ENCODE results near the gene VPS45. TPM values are rescaled to one million over a fixed set of nuclear protein-coding genes. Genes with fewer than 3 reads are reported as not detected.

VPS45 gene
- total and polyA plus RNA-seq, 2 of the 4 experiments (the other 2 are of a cell fraction) = 32.4 to 33.3 TPM

DNA sequence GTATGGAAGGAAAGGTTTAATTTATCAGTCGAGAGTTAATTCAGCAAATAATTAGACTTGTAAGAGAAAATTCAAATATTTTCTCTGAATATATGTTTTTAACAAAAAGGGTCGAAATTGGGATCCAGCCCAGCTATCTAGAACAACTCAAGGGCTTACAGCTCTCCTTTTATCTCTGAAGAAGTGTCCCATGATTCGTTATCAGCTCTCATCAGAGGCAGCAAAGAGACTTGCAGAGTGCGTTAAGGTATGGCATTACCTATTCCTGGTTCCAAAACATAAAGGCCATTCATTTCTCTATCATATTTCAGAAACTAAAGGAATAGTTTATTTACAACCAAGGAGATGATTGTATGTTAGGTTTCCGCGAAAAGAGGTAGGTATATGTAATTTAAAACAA is 9.4 kb downstream of the VPS45 start:
- POLR2A ChIA-PET (ENCODE audit: unreplicated experiment) = no interaction called here

More for the DNA sequence above, 9.4 kb downstream of the VPS45 start:
- H3K23ac ChIP-seq (ENCODE audit: low read depth, low read length) = no peak overlapping the region
- no peak overlapping the region for H3K9ac ChIP-seq (ENCODE audit: low read depth, low read length)
- no peaks in the 10 kb centered on the region for H3K9me3 ChIP-seq (ENCODE audit: control insufficient read depth, insufficient read depth, low read length)
- H3K9me1 ChIP-seq (ENCODE audit: insufficient read depth, low read length) = no peaks in the 10 kb centered on the region
- H3K27ac ChIP-seq (ENCODE audit: insufficient read depth, low read length) = no peak overlapping the region
- no peaks in the 10 kb centered on the region for H4K20me1 ChIP-seq (ENCODE audit: insufficient read depth, low read length)
- no peak overlapping the region for H2AK9ac ChIP-seq (replicated peaks; ENCODE audit: low read depth, low read length, poor library complexity)
- H4K91ac ChIP-seq (ENCODE audit: insufficient read depth, low read depth, low read length) = no peak overlapping the region
- H3K79me1 ChIP-seq (ENCODE audit: low read depth in 1 of 2, low read length in 2 of 2) = peaks cover 2 to 6% of the 10 kb centered on the region in 2 experiments; a peak in 2 of 4 replicates
- H3K14ac ChIP-seq (replicated peaks; ENCODE audit: low read depth, low read length) = no peak overlapping the region
- ATAC-seq (ENCODE audit: low read depth) (no peak), DNase-seq (no peak)
- TF ChIP-seq MAFK (IDR thresholded peaks at IDR 0.05; ENCODE audit: low read depth, low read length) (no peak), CHD1 (IDR thresholded peaks at IDR 0.05; ENCODE audit: low read depth, low read length) (no peak), CEBPB (IDR thresholded peaks at IDR 0.05; ENCODE audit: low read depth, low read length) (no peak), SMC3 (IDR thresholded peaks at IDR 0.05; ENCODE audit: low read depth, low read length) (no peak), NFE2L2 (IDR thresholded peaks at IDR 0.05; ENCODE audit: low read depth, low read length) (no peak), FOS (IDR thresholded peaks at IDR 0.05; ENCODE audit: low read depth, low read length) (no peak), MXI1 (IDR thresholded peaks at IDR 0.05; ENCODE audit: borderline replicate concordance, low read depth, low read length) (no peak), RAD21 (IDR thresholded peaks at IDR 0.05; ENCODE audit: low read length) (no peak), RFX5 (IDR thresholded peaks at IDR 0.05; ENCODE audit: low read depth, low read length) (no peak), MAZ (IDR thresholded peaks at IDR 0.05; ENCODE audit: borderline replicate concordance, low read depth, low read length) (no peak), BHLHE40 (IDR thresholded peaks at IDR 0.05; ENCODE audit: low read depth, low read length) (no peak)
- TF ChIP-seq, protein P1, sequence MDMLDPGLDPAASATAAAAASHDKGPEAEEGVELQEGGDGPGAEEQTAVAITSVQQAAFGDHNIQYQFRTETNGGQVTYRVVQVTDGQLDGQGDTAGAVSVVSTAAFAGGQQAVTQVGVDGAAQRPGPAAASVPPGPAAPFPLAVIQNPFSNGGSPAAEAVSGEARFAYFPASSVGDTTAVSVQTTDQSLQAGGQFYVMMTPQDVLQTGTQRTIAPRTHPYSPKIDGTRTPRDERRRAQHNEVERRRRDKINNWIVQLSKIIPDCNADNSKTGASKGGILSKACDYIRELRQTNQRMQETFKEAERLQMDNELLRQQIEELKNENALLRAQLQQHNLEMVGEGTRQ (IDR thresholded peaks at IDR 0.05; ENCODE audit: low read depth, low read length) = no peak
- TF ChIP-seq, protein P2, sequence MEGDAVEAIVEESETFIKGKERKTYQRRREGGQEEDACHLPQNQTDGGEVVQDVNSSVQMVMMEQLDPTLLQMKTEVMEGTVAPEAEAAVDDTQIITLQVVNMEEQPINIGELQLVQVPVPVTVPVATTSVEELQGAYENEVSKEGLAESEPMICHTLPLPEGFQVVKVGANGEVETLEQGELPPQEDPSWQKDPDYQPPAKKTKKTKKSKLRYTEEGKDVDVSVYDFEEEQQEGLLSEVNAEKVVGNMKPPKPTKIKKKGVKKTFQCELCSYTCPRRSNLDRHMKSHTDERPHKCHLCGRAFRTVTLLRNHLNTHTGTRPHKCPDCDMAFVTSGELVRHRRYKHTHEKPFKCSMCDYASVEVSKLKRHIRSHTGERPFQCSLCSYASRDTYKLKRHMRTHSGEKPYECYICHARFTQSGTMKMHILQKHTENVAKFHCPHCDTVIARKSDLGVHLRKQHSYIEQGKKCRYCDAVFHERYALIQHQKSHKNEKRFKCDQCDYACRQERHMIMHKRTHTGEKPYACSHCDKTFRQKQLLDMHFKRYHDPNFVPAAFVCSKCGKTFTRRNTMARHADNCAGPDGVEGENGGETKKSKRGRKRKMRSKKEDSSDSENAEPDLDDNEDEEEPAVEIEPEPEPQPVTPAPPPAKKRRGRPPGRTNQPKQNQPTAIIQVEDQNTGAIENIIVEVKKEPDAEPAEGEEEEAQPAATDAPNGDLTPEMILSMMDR (conservative IDR thresholded peaks at IDR 0.05; ENCODE audit: low read depth, low read length) = no peak
- TF ChIP-seq, protein P3, sequence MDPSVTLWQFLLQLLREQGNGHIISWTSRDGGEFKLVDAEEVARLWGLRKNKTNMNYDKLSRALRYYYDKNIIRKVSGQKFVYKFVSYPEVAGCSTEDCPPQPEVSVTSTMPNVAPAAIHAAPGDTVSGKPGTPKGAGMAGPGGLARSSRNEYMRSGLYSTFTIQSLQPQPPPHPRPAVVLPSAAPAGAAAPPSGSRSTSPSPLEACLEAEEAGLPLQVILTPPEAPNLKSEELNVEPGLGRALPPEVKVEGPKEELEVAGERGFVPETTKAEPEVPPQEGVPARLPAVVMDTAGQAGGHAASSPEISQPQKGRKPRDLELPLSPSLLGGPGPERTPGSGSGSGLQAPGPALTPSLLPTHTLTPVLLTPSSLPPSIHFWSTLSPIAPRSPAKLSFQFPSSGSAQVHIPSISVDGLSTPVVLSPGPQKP (IDR thresholded peaks at IDR 0.05; ENCODE audit: borderline replicate concordance, low read depth, low read length) = no peak
- CTCF ChIA-PET = interaction anchor here (1.0 kb wide), 1 partner anchor 13 kb away, joined by 3 read pairs; no protein-coding TSS in a partner anchor
- H3K4ac ChIP-seq (ENCODE audit: low read depth, low read length) = no peak overlapping the region
- no peak overlapping the region for H2BK15ac ChIP-seq (ENCODE audit: low read depth, low read length)
- H3K4me3 ChIP-seq (ENCODE audit: insufficient read depth, low read depth, low read length) = no peak overlapping the region
- H3K4me2 ChIP-seq (ENCODE audit: low read depth, low read length) = no peak overlapping the region
- peaks cover 9% of the 10 kb centered on the region for H3K36me3 ChIP-seq (ENCODE audit: control insufficient read depth, insufficient read depth, low read length)
- no peak overlapping the region for H4K8ac ChIP-seq (ENCODE audit: low read depth in 2 of 2, low read length in 2 of 2)
- BruUV-seq (replicated peaks) = TSS peak; percentile 80
- in situ Hi-C loops (cut with MboI; ENCODE audit: low sequenced_read_pairs) (no loop called here), intact Hi-C loops (cut with micrococcal nuclease) (no loop called here), dilution Hi-C loops (cut with HindIII; ENCODE audit: low sequenced_read_pairs, unreplicated experiment) (no loop called here)
- H4K5ac ChIP-seq (ENCODE audit: low read depth, low read length) = no peak overlapping the region
- H2BK120ac ChIP-seq (ENCODE audit: low read depth, low read length) = no peak overlapping the region
- H3K56ac ChIP-seq (ENCODE audit: extremely low read depth, insufficient read depth, low read length) = no peak overlapping the region
- H3K27me3 ChIP-seq (ENCODE audit: control insufficient read depth, insufficient read depth, low read length) = no peaks in the 10 kb centered on the region
- no peak overlapping the region for H2BK20ac ChIP-seq (ENCODE audit: low read depth, low read length)
- no peak overlapping the region for H2AFZ ChIP-seq (replicated peaks; ENCODE audit: low read length, poor library complexity)
- no peak overlapping the region for H2AK5ac ChIP-seq (ENCODE audit: low read depth, low read length)
- WGBS, 2 experiments (ENCODE audit: extremely low coverage in 2 of 2, insufficient read length in 1 of 2) = no CpG with 5 or more reads among the region's 6 CpGs
- no peak overlapping the region for H3K18ac ChIP-seq (ENCODE audit: low read depth, low read length)
- H2BK5ac ChIP-seq (ENCODE audit: low read depth, low read length, poor library complexity, severe bottlenecking) = no peak overlapping the region
- H3K4me1 ChIP-seq (ENCODE audit: control insufficient read depth, insufficient read depth, low read length) = no peaks in the 10 kb centered on the region
